ENCODE results near the gene PCSK1N. TPM values are rescaled to one million over a fixed set of nuclear protein-coding genes. Genes with fewer than 3 reads are reported as not detected.

The PCSK1N gene
- total RNA-seq, 1 experiment from 2014 or later, result 19.5 TPM

- Mint-ChIP-seq H3K27me3 (ENCODE audit: insufficient read depth, unreplicated experiment) (no peaks in the 10 kb centered on the region), H3K4me3 (ENCODE audit: unreplicated experiment) (no peak overlapping the region), H3K9me3 (ENCODE audit: unreplicated experiment) (no peaks in the 10 kb centered on the region), H3K27ac (ENCODE audit: unreplicated experiment) (no peak overlapping the region), H3K4me1 (ENCODE audit: low read depth, unreplicated experiment) (no peaks in the 10 kb centered on the region), H3K36me3 (ENCODE audit: insufficient read depth, unreplicated experiment) (peaks cover 5% of the 10 kb centered on the region)
- H3K27me3 ChIP-seq (replicated peaks; ENCODE audit: control insufficient read depth, insufficient read depth, low read length), result no peaks in the 10 kb centered on the region
- H3K4me1 ChIP-seq, result no peaks in the 10 kb centered on the region
- no peaks in the 10 kb centered on the region; the same call in 1 of the 2 replicates for H3K36me3 ChIP-seq (ENCODE audit: control insufficient read depth, insufficient read depth, low read length)
- BruUV-seq (replicated peaks), result no TSS peak
- no peak overlapping the region for H3K4me3 ChIP-seq (ENCODE audit: low read depth, low read length)
- intact Hi-C loops (cut with micrococcal nuclease; ENCODE audit: unreplicated experiment), result no loop called here
- no peaks in the 10 kb centered on the region for H3K9me3 ChIP-seq
- ChIA-PET POLR2A (no interaction called here), CTCF (interaction anchor here (0.6 kb wide), 1 partner anchor 58 kb away, joined by 10 read pairs; no protein-coding TSS in a partner anchor)
- no peak for DNase-seq
- no peak for TF ChIP-seq CTCF (IDR thresholded peaks at IDR 0.05; ENCODE audit: insufficient read depth in 1 of 2, low read depth in 1 of 2, low read length in 1 of 2, severe bottlenecking in 1 of 2, unreplicated experiment in 1 of 2)
These were observed 8.3 kb downstream of the PCSK1N start for GRCh38 chrX:48826876-48827653.

- H3K4me3 Mint-ChIP-seq (ENCODE audit: unreplicated experiment), result no peak within 1 kb of the TSS
- no peaks in the 10 kb centered on the region for H3K9me3 ChIP-seq
- no peaks in the 10 kb centered on the region for H3K4me1 ChIP-seq
- no peak for TF ChIP-seq CTCF (IDR thresholded peaks at IDR 0.05; ENCODE audit: insufficient read depth in 1 of 2, low read depth in 1 of 2, low read length in 1 of 2, severe bottlenecking in 1 of 2, unreplicated experiment in 1 of 2)
- POLR2A ChIA-PET, result no interaction called here
- DNase-seq, result no peak
- H3K27me3 Mint-ChIP-seq (ENCODE audit: insufficient read depth, unreplicated experiment), result no peaks in the 10 kb centered on the region
- peaks cover 5% of the 10 kb centered on the region for H3K36me3 Mint-ChIP-seq (ENCODE audit: insufficient read depth, unreplicated experiment)
- intact Hi-C loops (cut with micrococcal nuclease; ENCODE audit: unreplicated experiment), result no loop called here
- H3K27ac Mint-ChIP-seq (ENCODE audit: unreplicated experiment), result no peak within 1 kb of the TSS
- CTCF ChIA-PET, result no interaction called here
- no TSS peak for BruUV-seq (replicated peaks)
- no peaks in the 10 kb centered on the region for H3K9me3 Mint-ChIP-seq (ENCODE audit: unreplicated experiment)
- H3K4me1 Mint-ChIP-seq (ENCODE audit: low read depth, unreplicated experiment), result no peaks in the 10 kb centered on the region
- no peaks in the 10 kb centered on the region; the same call in 1 of the 2 replicates for H3K36me3 ChIP-seq (ENCODE audit: control insufficient read depth, insufficient read depth, low read length)
- no peak within 1 kb of the TSS for H3K4me3 ChIP-seq (ENCODE audit: low read depth, low read length)
- no peaks in the 10 kb centered on the region for H3K27me3 ChIP-seq (replicated peaks; ENCODE audit: control insufficient read depth, insufficient read depth, low read length)
These were observed 9.1 kb downstream of the PCSK1N start, which contains the start of gene ERAS for GRCh38 chrX:48826135-48826875. ERAS (plus strand) TSS chrX:48826513; CDS start chrX:48829124, 2,611 bp downstream.

- Histone ChIP-seq H3K9me3 (no peaks in the 10 kb centered on the region), H3K27me3 (replicated peaks; ENCODE audit: control insufficient read depth, insufficient read depth, low read length) (no peaks in the 10 kb centered on the region), H3K4me3 (ENCODE audit: low read depth, low read length) (no peak overlapping the region), H3K4me1 (no peaks in the 10 kb centered on the region), H3K36me3 (ENCODE audit: control insufficient read depth, insufficient read depth, low read length) (no peaks in the 10 kb centered on the region; the same call in 1 of the 2 replicates)
- no peak for DNase-seq
- Mint-ChIP-seq H3K27ac (ENCODE audit: unreplicated experiment) (no peak overlapping the region), H3K4me1 (ENCODE audit: low read depth, unreplicated experiment) (no peaks in the 10 kb centered on the region), H3K36me3 (ENCODE audit: insufficient read depth, unreplicated experiment) (peaks cover 11% of the 10 kb centered on the region), H3K9me3 (ENCODE audit: unreplicated experiment) (no peaks in the 10 kb centered on the region), H3K4me3 (ENCODE audit: unreplicated experiment) (no peak overlapping the region), H3K27me3 (ENCODE audit: insufficient read depth, unreplicated experiment) (no peaks in the 10 kb centered on the region)
- no peak for TF ChIP-seq CTCF (IDR thresholded peaks at IDR 0.05; ENCODE audit: insufficient read depth in 1 of 2, low read depth in 1 of 2, low read length in 1 of 2, severe bottlenecking in 1 of 2, unreplicated experiment in 1 of 2)
- no TSS peak for BruUV-seq (replicated peaks)
- ChIA-PET POLR2A (no interaction called here), CTCF (no interaction called here)
- intact Hi-C loops (cut with micrococcal nuclease; ENCODE audit: unreplicated experiment), result no loop called here
These were observed 11.3 kb downstream of the PCSK1N start for GRCh38 chrX:48824066-48824465.

Measured in Caco-2 (cell line).